Measurements from ENCODE around the gene ARFGEF2.

The ARFGEF2 gene

GRCh38 chr20:48986899-48987298 lies 65.4 kb downstream of the ARFGEF2 start:
- H3K4me2 ChIP-seq (ENCODE audit: low read length): no peak overlapping the region
- peaks cover 66% of the 10 kb centered on the region for H3K36me3 ChIP-seq (replicated peaks; ENCODE audit: low read depth, low read length)
- no peaks in the 10 kb centered on the region for H3K4me1 ChIP-seq (ENCODE audit: low read length)
- no peak overlapping the region for H3K27ac ChIP-seq (ENCODE audit: low read length)
- no peaks in the 10 kb centered on the region for H4K20me1 ChIP-seq (ENCODE audit: insufficient read depth, low read length)
- TF ChIP-seq CTCF (IDR thresholded peaks at IDR 0.05; ENCODE audit: low read depth, low read length): peak; percentile 43
- no peak for TF ChIP-seq EZH2phosphoT487 (IDR thresholded peaks at IDR 0.05; ENCODE audit: low read depth)
- H3K4me3 ChIP-seq (ENCODE audit: low read length): no peak overlapping the region
- H3K79me2 ChIP-seq (ENCODE audit: low read length): no peaks in the 10 kb centered on the region
- H2AFZ ChIP-seq (ENCODE audit: low read depth, low read length): no peak overlapping the region
- H3K9me3 ChIP-seq (ENCODE audit: insufficient read depth, low read length): no peaks in the 10 kb centered on the region
- no peak overlapping the region for H3K9ac ChIP-seq (ENCODE audit: low read length)
- no peaks in the 10 kb centered on the region for H3K27me3 ChIP-seq (ENCODE audit: low read depth, low read length)

DNA sequence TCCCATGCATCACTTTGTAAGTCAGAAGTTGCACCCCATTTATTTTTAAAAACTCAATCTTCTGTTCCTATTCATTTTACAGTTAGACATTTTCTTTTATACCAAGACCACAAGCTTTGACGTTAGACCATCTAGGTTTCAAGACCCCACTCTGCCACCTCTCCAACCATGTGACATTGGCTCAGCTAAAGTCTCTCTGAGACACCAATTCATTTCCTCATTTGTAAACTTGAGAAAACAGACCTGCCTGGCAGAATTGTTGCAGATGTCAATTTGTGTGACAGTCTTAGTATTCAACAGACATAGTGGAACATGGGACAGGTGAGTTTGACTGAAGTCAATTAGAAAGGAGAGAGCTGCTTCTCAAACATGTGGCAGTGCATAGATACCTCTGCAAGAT lies 69.0 kb downstream of the ARFGEF2 start:
- peaks cover 80% of the 10 kb centered on the region for H3K36me3 ChIP-seq (replicated peaks; ENCODE audit: low read depth, low read length)
- no peaks in the 10 kb centered on the region for H3K9me3 ChIP-seq (ENCODE audit: insufficient read depth, low read length)
- no peaks in the 10 kb centered on the region for H4K20me1 ChIP-seq (ENCODE audit: insufficient read depth, low read length)
- no peak overlapping the region for H2AFZ ChIP-seq (ENCODE audit: low read depth, low read length)
- no peak overlapping the region for H3K4me2 ChIP-seq (ENCODE audit: low read length)
- no peaks in the 10 kb centered on the region for H3K27me3 ChIP-seq (ENCODE audit: low read depth, low read length)
- no peak overlapping the region for H3K9ac ChIP-seq (ENCODE audit: low read length)
- TF ChIP-seq CTCF (IDR thresholded peaks at IDR 0.05; ENCODE audit: low read depth, low read length) (no peak), EZH2phosphoT487 (IDR thresholded peaks at IDR 0.05; ENCODE audit: low read depth) (no peak)
- H3K4me3 ChIP-seq (ENCODE audit: low read length): no peak overlapping the region
- H3K27ac ChIP-seq (ENCODE audit: low read length): no peak overlapping the region
- H3K4me1 ChIP-seq (ENCODE audit: low read length): no peaks in the 10 kb centered on the region
- H3K79me2 ChIP-seq (ENCODE audit: low read length): no peaks in the 10 kb centered on the region

- Histone ChIP-seq H3K79me2 (ENCODE audit: low read length) (no peaks in the 10 kb centered on the region), H2AFZ (ENCODE audit: low read depth, low read length) (no peak overlapping the region), H3K9ac (ENCODE audit: low read length) (no peak overlapping the region), H3K4me1 (ENCODE audit: low read length) (no peaks in the 10 kb centered on the region), H3K4me3 (ENCODE audit: low read length) (no peak overlapping the region), H3K9me3 (ENCODE audit: insufficient read depth, low read length) (no peaks in the 10 kb centered on the region), H4K20me1 (ENCODE audit: insufficient read depth, low read length) (no peaks in the 10 kb centered on the region), H3K4me2 (ENCODE audit: low read length) (no peak overlapping the region), H3K27me3 (ENCODE audit: low read depth, low read length) (no peaks in the 10 kb centered on the region), H3K36me3 (replicated peaks; ENCODE audit: low read depth, low read length) (peaks cover 73% of the 10 kb centered on the region), H3K27ac (ENCODE audit: low read length) (no peak overlapping the region)
- TF ChIP-seq CTCF (IDR thresholded peaks at IDR 0.05; ENCODE audit: low read depth, low read length) (no peak), EZH2phosphoT487 (IDR thresholded peaks at IDR 0.05; ENCODE audit: low read depth) (no peak)
Observed at GRCh38 chr20:48995589-48995988, 74.1 kb downstream of the ARFGEF2 start.

DNA sequence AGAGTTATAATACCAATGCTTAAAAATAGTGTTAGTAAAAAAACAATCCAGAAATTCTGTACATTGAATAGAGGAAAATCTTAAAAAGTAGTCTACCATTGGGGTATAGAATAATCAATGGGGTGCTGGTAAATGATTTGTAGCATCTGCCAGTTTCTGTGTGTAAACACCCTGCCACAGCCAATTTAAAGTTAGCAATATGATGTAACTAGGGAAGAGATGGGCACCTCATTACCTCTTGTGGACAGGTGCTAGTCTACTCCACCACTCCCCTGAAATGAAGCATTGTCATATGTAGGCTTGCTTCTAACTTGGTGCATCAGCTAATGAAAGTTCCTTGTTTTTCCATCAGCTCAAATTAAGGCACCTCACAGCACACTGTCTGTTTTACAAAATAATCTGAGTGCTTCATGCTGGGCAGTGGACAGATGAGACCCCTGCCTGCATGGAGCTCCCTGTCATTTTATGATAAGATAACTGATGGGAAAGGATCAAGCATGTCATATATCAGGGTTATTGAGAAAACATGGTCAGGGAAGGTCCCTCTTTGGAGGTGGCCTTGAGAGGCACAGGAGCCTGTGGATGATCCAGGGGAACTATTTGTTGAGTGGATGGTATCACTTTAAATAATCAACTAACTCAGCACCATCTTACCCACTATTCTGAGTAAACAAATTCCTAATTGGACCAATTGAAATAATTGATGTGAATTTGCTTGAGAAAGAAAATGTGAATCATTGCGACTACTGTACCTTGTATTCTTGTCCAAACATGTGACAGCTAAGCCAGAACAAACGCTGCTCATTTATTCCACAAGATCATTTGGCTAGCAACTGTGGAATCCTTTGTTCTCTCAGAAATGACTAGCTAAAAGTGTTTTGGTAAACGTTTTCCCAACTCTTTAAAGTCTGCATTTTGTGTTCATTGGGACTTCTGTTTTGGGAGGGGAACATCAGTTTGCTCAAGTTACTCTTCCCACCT lies 78.7 kb downstream of the ARFGEF2 start:
- Histone ChIP-seq H2AFZ (ENCODE audit: low read depth, low read length) (no peak overlapping the region), H3K27me3 (ENCODE audit: low read depth, low read length) (no peaks in the 10 kb centered on the region), H4K20me1 (ENCODE audit: insufficient read depth, low read length) (no peaks in the 10 kb centered on the region), H3K79me2 (ENCODE audit: low read length) (no peaks in the 10 kb centered on the region), H3K4me1 (ENCODE audit: low read length) (no peaks in the 10 kb centered on the region), H3K9ac (ENCODE audit: low read length) (no peak overlapping the region), H3K36me3 (replicated peaks; ENCODE audit: low read depth, low read length) (peaks cover 49% of the 10 kb centered on the region), H3K4me3 (ENCODE audit: low read length) (no peak overlapping the region), H3K9me3 (ENCODE audit: insufficient read depth, low read length) (no peaks in the 10 kb centered on the region), H3K27ac (ENCODE audit: low read length) (no peak overlapping the region), H3K4me2 (ENCODE audit: low read length) (no peak overlapping the region)
- TF ChIP-seq CTCF (IDR thresholded peaks at IDR 0.05; ENCODE audit: low read depth, low read length) (no peak), EZH2phosphoT487 (IDR thresholded peaks at IDR 0.05; ENCODE audit: low read depth) (no peak)
